COLO668 (cell line): Measurements from ENCODE around the gene MGLL.

ENCODE experiments used
- DNase-seq: peaks from one replicate; lab custom pipeline; 2025; ENCODE audit not compliant: unreplicated experiment; lab: John Stamatoyannopoulos, UW

MGLL gene

DNA sequence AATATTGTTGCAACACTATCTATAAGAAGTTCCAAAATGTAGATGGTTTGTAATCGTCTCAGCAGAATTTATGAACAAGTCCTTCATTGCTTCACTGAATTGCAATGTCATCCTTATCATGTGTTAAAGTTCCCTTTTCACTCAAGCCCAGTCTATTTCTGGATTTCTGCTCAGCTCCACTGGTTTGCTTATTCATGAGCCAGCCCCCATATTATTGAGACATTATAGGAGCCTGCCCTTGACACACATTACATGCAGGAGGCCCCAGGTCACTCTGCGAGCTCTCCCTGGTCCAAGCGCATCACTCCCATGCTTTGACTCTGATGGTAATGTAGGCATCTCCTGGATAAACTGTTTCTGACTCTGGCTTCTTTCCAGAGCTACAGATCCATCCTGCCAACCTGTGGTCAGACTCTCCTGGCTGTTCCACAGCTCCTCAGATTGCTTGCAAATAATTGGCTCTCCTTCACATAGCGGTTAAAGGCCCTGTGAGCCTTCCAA lies 92.7 kb downstream of the MGLL start:
- DNase-seq: no peak

DNA sequence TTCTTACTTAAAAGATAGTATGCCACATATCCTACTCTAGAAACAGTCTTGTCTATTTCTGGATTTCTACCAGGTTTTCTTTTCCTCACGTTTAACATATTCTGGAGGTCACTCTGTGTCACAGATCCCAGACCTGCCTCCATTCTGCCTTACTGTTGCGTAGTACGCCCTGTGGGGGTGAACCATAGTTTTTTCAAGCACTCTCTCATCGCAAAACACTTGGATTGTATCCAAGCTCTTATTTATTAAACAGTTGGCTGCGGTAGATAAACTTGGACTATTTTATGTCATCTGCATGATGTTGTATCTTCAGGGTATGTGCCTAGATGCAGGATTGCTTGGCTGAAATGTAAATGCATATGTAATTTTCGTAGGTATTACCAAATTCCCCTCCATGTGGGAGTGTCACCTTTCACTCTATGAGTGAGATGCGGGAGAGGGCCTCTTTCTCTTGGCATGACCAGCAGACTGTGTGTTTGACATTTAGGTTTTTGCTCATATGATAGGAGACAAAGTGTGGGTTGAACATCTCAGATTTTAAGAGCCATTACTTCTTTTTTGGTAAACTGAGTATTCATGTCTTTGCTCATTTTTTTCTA lies 93.8 kb downstream of the MGLL start:
- no peak for DNase-seq

DNA sequence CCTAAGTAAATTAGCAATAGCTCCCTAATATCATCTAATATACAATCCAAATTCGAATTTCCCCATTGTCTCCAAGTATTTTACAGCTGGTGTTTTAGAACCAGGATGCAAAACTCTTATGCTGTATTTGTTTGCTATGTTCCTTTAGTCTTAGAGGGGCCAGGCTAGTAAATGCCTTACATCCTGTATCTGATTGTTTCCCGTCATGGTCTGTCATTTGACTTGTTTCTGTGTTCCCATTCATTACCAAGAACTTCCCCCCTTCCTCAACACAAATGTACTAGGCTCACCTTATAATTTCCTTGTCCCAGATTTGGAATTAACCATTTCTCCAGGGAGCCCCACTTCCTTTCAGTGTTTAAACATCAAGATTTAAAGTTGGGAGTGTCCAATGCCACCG lies 95.4 kb downstream of the MGLL start:
- DNase-seq: no peak

DNA sequence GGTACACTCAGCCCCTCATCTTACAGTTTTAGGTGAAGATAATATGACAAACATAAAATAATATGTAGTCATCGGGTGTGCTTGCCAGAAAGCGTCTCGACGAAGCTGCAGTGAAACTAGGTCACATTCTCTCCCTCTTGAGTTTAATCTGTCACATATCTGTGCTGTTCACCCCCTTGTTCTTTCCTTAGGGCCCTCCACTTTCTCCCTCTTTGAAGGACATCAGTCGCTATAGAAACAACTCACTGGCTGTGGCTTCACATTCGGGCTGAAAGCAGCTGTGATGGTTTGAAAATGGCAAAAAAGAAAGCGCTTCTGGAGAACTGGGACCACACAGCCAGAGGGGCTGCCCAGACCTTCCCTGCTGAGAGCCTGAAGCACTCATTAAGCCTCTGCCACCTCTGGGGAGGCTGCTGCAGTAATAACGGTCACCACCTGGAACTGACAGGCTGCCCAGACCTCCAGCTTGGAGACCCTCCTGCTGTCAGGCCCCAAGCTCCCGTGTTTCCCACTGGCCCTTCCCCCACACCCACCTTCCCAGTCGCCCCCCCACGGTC lies 99.2 kb downstream of the MGLL start:
- no peak for DNase-seq

DNA sequence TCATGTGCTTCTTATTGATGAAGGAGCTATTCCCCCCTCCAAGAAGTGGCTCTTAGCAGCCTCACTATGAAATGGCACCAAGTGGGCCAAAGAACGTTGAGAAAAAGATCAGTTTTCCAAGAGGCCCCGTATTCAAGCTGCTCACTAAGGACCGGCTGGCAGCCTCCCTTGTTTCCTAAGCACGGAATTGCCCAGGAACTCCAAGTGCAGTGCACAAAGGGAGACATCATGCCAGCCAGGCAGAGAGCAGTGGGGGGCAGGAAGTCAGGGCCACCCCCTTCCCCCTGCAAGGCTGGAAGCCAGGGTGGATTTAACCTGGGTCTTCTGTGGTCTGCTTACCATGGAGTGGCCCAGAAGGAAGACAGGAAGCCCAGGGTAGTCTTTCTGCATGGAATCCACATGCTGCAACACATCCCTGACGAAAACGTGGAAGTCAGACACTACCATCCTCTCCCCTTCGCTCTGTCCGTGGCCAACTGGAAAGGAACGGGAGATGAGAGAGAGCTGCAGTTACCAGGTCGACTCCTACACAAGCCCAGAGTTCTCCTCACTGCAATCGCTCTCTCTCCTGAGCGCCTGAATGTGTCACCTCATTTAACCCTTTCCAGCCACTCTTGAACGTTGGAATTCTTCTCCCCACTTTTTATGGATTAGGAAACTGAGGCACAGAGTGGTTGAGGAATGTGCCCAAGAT lies 100.1 kb downstream of the MGLL start:
- no peak for DNase-seq

DNA sequence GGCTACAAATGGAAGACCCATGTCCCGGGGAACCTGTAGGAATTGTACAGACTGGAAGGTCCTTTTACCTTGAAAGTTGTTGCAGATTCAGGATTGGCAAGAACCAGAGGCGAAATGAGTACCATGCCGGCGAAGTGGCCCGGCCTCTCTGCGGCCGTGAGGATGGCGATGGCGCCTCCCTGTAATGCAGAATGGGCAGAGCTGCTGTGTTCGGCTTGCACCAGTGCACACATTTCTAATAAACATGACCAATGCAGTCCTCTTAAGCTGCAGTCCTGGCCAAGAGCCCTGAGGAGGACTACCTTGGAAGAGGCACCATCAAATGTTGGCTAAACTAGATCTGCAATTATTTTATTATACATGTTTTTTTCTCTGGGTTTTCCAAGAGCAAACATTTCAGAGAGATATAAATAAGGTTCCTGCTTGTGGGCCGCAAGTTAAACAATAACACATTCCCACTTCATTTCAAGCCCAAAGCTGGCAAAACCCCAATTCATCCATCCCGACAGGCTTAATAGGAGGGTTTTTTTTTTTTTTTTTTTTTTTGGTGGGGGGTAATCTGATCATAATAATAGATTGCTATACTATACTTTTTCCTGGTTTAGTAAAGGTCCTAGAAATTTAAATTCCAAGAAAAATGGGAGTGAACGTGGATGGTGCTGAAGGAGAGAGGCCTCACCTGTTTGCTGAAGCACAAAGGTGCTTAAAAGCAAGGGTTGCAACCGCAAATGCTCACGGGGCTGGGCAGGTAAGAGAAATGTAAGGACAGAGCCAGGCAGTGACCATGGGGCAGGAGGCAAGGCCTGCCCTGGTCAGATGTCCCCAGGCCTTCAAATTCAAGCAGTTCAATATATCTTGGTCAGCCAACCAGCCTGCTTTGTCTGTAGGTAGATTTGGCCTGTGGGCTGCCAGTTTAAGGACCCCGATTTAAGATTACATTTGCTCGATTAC lies 101.1 kb downstream of the MGLL start:
- DNase-seq: no peak

DNA sequence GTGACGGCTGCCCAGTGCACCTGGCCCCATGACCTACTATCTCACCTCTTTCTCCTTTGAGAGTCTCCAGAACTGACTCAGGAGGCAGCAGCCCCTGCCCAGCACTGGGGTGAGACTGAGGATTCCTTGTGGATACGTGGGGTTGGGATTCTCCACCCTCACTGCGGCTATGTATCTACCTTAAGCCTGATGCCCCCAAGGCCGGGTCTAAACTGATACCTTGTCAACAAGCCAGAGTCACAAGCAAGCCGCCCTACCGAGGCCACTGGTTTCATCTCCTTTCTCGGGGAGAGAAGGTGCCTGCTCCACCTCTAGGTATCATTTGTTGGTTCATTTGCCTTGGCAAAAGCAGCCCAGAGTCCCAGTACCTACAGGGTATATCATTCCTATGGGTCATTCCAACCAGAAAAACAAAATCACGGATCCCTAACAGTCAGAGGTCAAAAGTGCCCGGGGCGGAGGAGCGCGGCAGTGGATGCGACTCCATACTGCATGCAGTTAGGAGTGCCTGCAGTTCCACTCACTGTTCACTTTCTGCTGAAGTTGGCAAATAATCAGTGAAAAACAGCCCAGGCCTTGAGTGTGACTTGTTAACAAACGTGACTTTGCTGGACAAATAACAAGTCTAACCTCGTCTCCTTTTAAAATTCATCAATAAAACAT lies 102.0 kb downstream of the MGLL start:
- DNase-seq: no peak

DNA sequence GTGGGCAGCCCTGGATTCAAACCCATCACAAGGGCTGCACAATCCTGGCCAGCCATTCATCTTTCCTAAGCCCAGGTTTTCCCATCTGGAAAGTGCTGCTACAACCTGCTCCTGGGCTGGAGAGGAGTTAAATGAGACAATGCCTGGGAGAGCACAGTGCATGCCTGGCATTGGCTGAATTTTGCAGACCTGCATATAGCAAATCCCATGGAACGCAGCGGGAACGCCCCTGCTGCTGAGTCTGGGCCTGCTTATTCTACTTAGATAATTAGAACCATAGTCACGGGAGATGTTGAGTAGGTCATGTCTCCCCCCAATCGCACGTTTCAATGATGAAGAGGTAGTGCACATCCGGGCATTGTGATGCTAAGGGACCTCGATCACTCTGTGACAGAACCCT lies 102.9 kb downstream of the MGLL start:
- DNase-seq: no peak

DNA sequence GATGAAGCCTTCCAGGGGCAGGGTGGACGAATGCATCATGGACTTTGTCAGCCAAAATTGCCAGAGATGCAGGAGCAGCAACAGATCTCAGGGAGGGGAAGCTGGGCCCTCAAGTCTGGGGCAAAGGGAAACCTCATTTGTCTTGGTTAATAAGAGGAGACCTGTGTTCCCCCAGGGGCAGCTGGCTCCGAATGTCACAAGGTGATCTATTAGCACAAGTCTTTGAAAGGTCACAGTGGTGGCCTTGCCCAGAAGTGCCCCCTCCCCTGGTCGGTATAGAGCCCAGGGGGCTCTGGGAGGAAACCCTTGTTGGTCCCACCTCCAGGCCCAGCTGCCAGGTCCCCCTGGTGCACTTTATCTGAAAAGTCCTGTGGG lies 103.4 kb downstream of the MGLL start:
- no peak for DNase-seq

DNA sequence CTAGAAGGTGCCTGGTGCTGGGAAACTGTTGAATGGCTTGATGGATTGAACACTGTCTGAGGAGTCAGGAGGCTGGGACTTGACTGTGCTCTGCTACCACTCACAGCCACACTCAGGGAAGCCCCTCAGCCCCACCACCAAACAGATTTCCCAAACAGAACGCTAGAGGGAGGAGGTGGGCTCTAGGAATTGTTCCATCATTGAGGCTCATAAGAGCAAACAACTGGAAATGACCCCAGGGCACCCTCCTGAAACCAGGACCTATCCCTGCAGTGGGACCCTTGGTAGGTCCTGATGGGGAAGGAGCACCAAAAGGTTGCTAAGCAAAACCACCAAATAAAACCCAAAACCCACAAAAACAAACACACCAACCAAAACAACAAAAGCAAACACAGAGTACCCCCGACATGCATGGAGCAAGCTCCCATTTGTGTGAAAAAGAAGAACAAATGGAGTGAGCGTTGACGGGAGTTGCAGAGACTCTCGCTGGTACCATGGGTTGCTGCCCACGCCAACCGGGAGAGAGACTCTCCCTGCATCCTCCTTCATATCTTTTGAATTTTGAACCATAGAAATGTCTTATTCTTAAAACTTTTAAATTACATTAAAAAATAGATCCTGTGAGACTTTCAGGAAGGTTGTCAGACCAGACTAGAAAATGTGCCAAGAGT lies 103.9 kb downstream of the MGLL start:
- no peak for DNase-seq

DNA sequence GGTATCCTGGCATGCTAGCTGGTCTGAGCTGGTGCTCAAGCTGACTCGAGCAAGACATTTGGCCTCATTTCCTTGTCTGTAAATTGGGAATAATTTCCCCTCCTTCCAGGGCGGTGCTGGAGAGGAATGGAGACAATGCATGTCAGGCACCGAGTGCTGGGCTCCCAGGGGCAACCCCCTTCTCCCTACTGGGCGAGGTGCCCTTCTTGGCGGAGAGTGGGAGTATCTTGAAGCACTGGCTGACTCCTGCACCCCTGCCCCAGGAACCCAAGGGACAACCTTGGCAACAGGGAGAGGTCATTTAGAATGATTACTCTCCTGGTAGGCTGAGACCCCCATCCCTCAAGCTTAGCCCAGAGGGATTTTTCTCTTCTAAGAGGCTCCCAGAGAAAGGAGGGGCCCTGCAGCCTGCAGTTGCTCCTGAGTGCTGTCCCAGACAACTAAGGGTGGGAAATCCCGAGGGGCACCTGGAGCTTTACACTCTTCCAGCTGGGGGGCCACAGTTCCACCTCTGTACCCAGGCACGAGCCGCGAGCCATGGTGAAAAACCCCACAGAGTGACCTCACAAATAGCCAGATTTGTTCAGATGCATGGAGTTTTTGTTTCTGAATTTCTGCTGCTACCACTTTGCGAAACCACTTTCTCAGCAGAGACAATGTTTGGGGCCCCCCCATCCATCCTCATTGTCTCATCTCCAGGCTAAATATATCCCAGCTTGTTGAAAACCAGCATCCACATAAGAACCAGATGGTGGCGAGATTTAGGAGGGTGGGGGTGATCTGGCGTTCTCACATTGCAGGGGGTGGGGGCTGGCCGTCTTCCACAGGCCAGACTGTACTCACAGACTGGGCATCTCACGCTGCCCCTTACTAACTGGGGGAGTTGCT lies 104.7 kb downstream of the MGLL start:
- no peak for DNase-seq

DNA sequence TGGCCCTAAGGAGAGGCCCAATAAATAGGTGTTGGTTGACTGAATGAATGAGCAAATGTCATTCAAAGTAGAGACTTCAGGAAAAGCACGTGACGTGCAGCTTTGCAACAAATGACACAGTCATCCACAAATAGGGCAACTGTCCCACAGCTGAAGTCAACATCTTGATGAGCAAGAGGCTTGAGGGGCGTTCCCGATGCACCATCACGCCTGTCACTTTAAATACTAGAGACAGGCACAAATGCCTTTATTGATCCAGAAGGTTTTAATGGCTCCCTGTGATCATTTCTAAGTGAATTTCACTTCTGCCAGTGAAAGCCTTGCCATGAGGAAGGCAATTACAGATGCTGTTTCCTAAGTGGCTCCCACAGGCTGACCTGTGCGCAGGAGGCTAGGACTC lies 105.9 kb downstream of the MGLL start:
- DNase-seq: no peak

DNA sequence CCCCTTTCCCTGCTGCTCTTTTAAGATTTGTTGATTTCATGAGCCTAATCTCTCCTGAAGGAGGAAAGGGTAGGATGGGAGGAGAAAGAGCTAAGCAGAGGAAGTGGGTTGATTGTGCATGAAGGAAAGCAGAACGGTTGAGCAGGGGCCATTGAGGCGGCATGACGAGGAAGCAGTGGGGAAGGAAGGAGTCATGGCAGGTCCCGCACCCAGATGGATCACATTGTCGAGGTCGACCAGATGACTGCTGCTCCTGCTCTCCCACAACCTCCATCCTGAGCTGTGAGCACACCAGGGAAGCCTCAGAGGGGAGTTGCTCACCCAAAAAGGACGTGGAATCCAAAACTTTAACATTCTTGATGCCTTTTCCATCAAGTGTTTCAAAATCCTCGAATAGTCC lies 106.8 kb downstream of the MGLL start:
- no peak for DNase-seq

DNA sequence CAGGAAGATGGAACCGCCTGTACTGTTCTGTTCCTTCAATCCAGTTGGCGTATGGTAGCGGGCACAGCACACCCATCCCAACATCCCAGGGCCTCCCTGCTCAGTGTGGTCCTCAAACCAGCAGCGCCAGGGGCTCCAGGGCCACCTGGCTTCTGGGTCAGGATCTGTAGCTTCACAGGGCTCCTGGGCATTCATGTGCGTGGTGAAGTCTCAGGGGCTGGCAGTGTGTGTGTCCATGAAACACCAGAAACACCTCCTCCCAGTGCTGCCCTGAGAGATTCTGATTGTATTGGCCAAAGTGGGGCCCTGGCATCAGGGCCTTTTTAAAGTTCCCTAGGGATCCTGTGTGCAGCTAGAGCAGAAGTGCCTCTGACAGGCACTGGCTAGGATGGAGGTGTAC lies 107.4 kb downstream of the MGLL start:
- DNase-seq: no peak

DNA sequence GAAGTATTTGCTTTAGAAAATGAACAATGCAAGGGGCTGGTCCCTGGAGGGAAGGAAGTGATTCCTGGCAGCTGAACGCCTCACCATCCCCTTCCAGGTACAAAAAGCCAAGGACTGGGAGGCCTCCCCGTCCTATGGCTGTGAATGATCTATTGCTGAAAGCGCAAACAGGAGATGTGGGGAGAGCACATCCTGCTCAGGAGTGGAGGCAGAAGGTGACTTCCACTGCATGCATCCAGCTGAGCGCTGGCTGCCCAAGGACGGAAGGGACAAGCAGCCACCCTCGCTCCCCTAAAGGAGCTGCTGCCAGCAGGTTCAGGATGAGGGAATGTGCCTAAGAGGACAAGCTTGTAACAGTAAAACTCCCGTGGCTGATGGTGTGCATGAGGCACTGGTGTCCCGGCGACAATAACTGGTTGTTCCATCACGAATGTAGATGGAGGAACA lies 108.2 kb downstream of the MGLL start:
- DNase-seq: no peak

DNA sequence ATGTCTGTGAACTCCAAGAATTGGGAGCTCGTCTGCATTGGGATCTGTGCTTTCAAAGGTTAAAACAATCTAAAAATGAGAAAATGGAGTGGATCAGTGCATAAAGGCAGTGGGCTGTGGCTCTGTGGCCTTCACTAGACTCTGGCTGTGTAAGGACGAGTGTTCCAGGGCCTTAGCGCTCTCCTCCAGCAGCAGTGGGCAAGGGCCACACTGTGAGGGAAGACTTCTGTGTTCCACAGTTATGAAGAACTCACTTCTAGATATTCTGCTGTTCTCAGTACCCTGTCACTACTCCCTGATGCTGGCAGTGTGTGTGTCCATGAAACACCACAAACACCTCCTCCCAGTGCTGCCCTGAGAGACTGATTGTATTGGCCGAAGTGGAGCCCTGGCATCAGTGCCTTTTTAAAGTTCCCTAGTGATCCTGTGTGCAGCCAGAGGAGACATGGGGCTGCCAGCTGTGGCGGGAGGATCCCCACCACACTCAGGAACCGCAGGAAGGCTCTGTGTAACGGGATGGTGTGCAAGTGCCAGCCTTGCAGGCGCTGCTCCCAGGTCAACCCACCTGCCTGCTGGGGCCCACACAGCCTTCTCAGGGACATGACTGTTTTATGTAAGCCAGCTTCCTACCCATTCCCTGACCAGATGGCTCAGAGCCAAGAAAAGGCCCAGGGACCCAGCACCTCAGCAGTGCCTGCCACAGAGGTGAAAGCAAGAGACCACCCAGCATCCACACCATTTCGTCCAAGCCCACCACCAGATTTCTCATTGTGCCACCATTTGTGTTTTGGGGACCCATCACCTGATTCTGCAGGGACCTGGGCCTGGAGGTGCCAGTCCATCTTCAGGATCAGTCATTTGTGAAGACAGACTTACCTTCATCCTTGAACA lies 109.2 kb downstream of the MGLL start:
- DNase-seq: no peak

DNA sequence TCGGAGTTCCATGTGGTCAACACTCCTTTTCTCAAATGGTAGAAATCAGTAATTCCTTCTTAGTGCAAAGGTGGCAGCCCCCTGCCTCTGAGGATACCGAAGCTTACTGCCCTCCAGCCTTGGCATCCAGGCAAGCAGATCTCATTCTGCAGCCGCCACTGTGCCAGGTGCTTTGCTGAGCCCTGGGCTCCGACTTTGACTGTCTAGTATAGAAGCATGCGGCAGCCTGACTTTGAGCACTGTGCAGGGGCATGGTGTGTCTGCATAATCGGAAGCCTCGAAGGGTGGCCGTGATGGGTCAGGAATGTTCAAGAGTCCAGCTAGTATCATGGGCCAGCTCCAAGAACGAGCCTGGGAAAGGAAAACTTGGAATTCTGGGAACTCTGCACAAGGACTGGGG lies 109.9 kb downstream of the MGLL start:
- DNase-seq: no peak

DNA sequence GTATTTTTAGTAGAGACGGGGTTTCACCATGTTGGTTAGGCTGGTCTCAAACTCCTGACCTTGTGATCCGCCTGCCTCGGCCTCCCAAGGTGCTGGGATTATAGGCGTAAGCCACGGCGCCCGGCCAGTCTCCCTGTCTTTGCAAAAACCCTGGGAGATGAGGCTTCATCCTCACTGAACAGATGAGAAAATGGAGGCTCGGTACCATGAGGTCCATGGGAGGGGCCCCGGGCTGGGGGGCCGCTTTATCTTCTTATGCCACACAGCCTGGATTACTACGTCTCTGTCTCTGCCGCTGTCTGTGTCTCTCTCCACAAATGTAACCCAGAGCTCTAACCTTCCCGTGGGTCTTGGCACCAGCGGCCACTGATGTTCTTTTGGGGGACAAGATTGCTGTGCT lies 110.4 kb downstream of the MGLL start:
- no peak for DNase-seq
